ENCODE measurements around the gene INO80E. TPM values are rescaled to one million over a fixed set of nuclear protein-coding genes. Genes with fewer than 3 reads are reported as not detected.
"Not testable (repeated sequence)": the region's sequence is repeated elsewhere in the genome, so short reads cannot be mapped to it uniquely, and the experiment has no call there.

The INO80E gene
- total RNA-seq, 1 donor from 2014 or later, result 28.0 TPM

GRCh38 chr16:30003670-30004423 is 7.8 kb downstream of the INO80E start:
- intact Hi-C loops (cut with DNase I), result loop anchor here (10.0 kb wide), 1 partner anchor 129 kb away; no protein-coding TSS in a partner anchor
- DNase-seq (peak; percentile 26), ATAC-seq (ENCODE audit: poor library complexity) (no peak)

GRCh38 chr16:30004424-30004776 is 8.4 kb downstream of the INO80E start:
- peak; percentile 33 for DNase-seq
- no peak for ATAC-seq (ENCODE audit: poor library complexity)
- intact Hi-C loops (cut with DNase I), result loop anchor here (10.0 kb wide), 1 partner anchor 130 kb away; no protein-coding TSS in a partner anchor

DNA sequence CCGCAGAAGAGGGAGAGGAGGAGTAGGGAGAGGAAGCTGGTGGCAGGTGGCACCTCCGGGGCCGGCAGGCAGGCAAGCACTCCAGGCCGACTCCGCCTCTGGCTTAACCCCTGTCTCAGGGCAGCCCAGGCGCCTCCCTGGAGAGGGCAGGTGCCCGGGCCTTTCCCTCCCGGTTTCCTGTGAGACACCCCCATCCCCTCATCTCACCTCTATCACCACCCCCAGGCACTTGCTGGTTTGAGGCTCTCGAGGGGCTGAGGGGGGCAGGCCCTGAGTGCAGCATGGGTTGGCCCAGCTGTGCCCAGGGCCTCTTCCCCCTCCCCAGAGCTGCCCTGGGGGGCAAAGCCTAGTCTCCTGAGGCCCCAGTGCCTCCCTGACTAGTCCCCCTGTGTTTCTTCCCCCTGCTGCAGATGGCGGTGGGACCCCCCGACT is 8.8 kb downstream of the INO80E start:
- intact Hi-C loops (cut with DNase I), result loop anchor here (5.0 to 10.0 kb wide), 2 partner anchors 78 to 130 kb away; partner anchors contain the start of gene KCTD13
- ATAC-seq (ENCODE audit: poor library complexity), result peak; percentile 6
- peak; percentile 32 for DNase-seq

- ATAC-seq (ENCODE audit: poor library complexity), result peak; percentile 62
- intact Hi-C loops (cut with DNase I), result loop anchor here (5.0 to 10.0 kb wide), 2 partner anchors 78 to 131 kb away; partner anchors contain the start of gene KCTD13
- DNase-seq, result no peak
Measured at GRCh38 chr16:30005341-30006094, 9.5 kb downstream of the INO80E start.

DNA sequence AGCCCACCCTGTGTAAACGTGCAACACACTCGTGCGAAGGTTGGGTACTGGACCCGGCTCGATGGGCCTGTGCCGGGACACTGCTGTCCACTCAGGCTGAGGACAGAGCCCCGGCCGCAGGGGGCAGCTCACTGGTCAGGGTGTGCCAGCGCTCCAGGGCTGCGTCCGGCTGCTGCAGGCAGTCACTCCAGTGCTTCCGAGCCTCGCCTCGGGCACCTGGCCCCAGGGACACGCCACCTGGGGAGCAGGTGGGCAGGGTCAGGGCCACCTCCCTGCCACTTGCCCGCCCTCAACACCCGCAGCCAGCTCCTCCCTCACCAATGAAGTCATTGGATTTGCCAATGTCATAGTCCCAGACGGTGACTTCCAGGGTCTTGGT is 10.0 kb downstream of the INO80E start:
- no peak for ATAC-seq (ENCODE audit: poor library complexity)
- DNase-seq, result no peak
- intact Hi-C loops (cut with DNase I), result loop anchor here (5.0 to 10.0 kb wide), 2 partner anchors 79 to 131 kb away; partner anchors contain the start of gene KCTD13

DNA sequence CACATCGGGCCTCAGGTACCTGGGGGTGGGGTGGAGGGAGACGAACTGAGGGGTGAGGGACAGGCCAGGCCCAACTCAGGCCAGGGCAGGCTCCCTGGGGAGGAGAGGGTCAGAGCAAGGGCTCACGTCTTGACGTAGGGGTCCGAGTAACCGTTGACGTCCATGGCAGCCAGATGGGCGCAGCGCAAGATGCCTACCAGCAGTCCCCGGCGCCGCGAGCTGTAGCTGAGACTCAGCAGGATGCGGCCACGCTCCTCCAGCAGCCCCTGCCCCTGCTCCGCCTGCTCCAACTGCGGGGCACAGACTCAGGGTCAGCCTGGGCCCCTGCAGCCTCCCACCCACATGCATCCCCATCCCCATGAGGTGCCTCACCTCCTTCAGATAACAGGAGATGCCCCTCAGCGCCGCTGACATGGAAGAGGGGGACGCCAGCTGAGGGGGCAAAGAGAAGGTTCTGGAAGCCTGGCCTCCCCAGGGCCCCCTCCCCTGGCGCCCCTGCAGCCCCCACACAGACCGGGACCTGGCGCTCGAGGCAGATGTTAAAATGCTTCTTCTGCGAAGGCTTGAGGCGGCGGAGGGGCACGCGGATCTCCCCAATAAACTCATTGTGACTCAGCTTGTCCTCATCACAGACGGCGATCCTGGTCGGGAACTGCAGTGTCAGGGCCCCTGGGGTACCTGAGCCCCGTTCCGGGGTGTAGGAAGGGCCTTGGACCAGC is 10.8 kb downstream of the INO80E start:
- DNase-seq, result no peak
- no peak for ATAC-seq (ENCODE audit: poor library complexity)
- intact Hi-C loops (cut with DNase I), result loop anchor here (5.0 to 10.0 kb wide), 2 partner anchors 80 to 132 kb away; partner anchors contain the start of gene KCTD13

DNA sequence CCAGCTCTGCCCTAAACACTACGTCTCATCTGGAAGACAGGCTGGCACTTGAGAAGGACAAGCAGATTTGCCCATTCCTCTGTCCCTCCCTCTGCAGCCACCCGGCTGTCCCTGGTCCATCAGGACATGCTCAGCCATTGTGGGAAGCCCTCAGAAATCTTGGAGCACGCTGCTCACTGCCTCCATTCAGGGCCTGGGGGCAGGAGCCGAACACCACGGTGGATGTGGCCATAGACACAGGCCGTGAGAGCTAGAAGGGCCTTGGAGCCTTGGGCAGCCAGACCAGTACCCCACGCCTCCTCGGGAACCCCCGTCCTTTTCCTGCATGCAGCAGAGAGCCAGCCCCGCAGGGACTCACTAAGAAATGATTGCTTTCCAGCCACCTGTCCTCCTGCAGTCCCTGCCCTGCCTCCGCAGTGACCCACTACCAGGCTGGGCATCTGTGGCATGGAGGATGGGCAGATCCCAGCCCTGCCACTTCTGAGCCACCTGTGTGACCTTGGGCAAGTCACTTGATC is 11.4 kb downstream of the INO80E start:
- DNase-seq (no peak), ATAC-seq (ENCODE audit: poor library complexity) (no peak)
- intact Hi-C loops (cut with DNase I), result loop anchor here (5.0 to 10.0 kb wide), 2 partner anchors 80 to 133 kb away; partner anchors contain the start of gene KCTD13

DNA sequence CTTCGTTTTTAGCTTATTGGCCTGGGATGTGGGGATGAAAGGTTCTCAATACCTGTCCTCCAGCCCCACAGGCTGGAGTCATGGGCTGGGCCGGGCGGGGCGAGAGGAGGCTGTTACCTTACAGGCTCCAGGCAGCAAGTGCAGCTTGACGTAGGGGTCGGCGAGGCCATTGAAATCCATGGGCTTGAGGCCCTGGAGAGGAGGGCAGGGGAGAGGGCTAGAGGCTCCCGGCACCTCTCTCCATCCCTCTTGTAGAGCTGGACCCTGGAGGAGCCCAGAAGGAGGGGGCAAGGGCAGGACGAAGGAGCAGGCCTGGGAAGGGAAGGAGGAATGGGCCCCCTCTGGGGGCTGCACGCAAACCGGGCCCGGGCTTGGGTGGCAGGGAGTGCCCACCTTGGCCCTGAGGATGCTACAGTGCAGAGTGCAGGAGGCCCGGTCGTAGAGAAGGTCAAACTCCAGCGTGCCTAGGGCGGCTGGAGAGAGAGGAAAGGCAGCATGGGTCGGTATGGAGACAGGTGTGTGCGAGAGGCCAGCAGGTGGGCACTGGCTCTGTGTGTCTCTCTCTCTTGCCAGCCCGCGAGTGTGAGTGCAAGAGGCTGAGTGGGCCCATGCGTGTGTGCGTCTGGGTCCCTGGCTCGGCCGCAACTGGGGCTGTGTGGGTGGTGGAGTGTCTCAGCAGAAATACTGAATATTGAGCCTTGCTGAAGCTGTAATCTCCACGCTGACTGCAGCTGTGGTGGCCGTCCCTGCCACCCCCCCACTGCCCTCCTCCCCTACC is 13.2 kb downstream of the INO80E start:
- intact Hi-C loops (cut with DNase I), result loop anchor here (5.0 to 10.0 kb wide), 2 partner anchors 82 to 134 kb away; partner anchors contain the start of gene KCTD13
- no peak for ATAC-seq (ENCODE audit: poor library complexity)
- no peak for DNase-seq

DNA sequence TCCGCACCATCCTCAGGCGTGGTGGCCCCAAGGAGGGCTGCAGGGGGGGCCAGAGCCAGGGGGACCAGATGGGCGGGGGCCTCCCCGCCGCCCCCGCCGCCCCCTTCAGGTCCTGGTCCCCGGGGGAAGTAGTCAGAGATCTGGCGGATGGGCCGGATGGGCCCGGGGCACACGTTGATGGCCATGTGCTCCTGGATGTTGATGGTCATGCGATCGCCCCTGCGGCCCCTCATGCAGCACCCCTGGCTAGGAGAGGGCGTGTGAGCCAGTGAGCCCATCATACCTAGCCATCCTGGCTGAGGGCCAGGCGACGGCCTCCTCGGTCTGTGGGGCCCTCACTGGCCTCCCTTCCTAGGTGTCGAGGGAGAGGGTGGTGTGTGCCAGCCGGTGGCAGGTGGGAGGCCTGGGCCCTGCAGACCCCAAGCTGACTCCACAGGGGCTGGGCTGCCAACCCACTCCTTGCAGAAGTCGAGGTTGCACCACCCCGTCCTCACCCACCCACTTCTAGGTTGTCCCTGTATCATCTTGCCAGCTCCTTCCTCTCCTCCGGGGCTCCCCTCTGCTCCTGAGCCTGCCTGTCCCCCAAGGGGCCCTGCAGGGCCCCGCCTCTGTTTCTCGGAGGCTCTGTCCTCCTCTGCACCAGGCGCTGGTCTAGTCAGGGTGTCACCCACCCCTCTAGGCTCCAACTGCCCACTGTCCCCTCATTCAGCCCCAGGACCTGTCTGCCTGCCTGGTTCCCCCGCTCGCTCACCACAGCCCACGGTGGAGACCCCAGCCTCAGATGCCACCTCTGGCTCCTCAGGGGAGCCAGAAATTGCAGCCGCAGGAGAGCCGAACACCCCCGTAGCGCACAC is 14.2 kb downstream of the INO80E start:
- DNase-seq, result no peak

GRCh38 chr16:30010844-30011713 is 15.0 kb downstream of the INO80E start, which contains the start of gene DOC2A:
Gene DOC2A, minus strand, starts transcription at chr16:30011027. Its CDS starts 805 bp downstream, at chr16:30010222.
- ATAC-seq (ENCODE audit: poor library complexity), result no peak
- intact Hi-C loops (cut with DNase I), result no loop called here
- DNase-seq, result no peak

More for the DNA sequence above, 14.2 kb downstream of the INO80E start:
- intact Hi-C loops (cut with DNase I), result loop anchor here (5.0 to 10.0 kb wide), 2 partner anchors 83 to 135 kb away; partner anchors contain the start of gene KCTD13
- no peak for ATAC-seq (ENCODE audit: poor library complexity)

GRCh38 chr16:30011714-30012504 is 15.9 kb downstream of the INO80E start:
- ATAC-seq (ENCODE audit: poor library complexity) (no peak), DNase-seq (no peak)
- intact Hi-C loops (cut with DNase I), result no loop called here

GRCh38 chr16:30012598-30012997 is 16.6 kb downstream of the INO80E start:
- intact Hi-C loops (cut with DNase I); ATAC-seq (ENCODE audit: poor library complexity); DNase-seq: not testable (repeated sequence)

- DNase-seq; ATAC-seq (ENCODE audit: poor library complexity); intact Hi-C loops (cut with DNase I): not testable (repeated sequence)
Measured at GRCh38 chr16:30015450-30015849, 19.4 kb downstream of the INO80E start.

DNA sequence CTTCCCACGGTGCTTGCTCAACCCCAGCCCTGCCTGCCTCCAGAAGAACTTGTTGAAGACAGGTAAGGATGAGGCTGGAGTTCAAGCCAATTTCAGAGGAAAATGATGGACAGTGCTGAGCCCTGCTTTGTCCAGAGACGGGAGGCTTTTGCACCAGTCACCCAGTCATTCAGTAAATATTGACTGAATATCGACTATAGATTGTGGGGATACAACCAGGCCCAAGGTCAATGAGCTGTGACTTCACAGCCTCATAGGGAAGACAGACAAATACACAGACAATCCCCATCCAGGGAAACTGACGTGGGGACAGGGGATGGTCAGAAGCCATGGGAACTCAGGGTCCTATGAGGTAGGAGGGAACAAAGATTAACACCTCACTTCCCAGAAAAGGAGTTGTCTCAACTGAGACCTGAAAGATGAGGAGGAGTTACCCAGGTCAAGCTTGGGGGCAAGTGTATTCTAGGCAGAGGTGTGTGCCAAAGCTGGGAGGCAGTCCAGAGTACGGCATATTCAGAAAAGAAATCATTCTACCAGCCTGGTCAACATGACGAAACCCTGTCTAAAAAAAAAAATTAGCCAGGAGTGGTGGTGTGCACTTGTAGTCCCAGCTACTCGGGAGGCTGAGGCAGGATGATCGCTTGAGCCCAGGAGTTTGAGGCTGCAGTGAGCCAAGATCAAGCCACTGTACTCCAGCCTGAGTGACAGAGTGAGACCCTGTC is 20.7 kb downstream of the INO80E start:
- ATAC-seq (ENCODE audit: poor library complexity) (no peak), DNase-seq (no peak)

More for the DNA sequence above, 20.7 kb downstream of the INO80E start:
- intact Hi-C loops (cut with DNase I), result no loop called here
